NOMO-1 treated with DMSO at 0.1 percent for 48 hours (cell line): ENCODE measurements around the gene SLC22A2.

Source experiments
- DNase-seq: peaks from one replicate; lab custom pipeline; 2025; ENCODE audit not compliant: unreplicated experiment; lab: John Stamatoyannopoulos, UW

Gene SLC22A2

DNA sequence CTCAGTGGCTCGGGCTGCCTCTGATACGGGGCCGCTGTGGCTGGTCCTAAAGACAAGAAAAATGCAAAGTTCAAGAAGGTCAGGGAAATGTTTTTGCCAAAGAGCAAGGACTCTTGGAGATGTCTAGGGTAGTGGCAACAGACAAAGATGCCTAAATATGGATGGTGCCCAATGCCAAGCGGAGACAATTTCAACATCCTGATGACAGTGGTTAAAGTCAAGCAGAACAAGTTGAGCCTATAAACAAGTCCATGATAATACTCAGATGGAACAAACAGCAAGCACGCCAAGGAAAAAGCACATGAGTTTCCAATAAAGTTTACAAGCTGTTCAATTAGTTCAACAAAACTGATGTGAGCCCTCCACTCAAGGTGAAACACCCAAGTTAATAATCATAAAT, 85.9 kb downstream of the SLC22A2 start:
- DNase-seq: no peak

DNA sequence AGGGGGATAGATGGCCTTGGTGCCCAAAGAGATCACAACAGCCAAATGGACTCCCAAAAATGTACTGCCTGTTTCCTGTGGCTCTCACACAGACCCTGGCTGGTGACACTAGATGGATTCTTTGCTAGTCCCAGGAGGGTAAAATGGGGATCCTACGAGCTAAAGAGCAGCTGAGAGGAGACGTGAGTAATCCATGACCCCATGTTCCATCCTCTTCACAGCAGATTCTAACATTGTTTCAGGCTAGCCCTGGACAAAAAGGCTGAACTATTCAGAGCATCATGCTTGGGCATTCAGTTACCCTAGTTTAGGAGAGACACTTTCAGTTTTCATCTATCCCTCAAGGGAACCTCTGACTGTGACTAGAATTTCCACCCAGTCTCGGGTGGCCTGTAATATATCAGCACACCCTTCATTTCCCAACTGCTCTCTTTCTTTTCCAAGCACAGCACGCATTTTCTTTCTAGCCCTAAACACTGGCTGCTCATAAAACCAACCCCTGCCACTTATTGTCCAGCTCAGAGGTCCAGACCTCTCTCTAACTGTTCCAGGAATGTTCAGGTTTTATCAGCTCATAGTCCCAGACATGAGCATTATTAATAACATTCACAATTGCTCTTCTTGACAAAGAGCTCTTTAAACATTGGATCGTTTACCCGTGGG, 88.5 kb downstream of the SLC22A2 start:
- no peak for DNase-seq

DNA sequence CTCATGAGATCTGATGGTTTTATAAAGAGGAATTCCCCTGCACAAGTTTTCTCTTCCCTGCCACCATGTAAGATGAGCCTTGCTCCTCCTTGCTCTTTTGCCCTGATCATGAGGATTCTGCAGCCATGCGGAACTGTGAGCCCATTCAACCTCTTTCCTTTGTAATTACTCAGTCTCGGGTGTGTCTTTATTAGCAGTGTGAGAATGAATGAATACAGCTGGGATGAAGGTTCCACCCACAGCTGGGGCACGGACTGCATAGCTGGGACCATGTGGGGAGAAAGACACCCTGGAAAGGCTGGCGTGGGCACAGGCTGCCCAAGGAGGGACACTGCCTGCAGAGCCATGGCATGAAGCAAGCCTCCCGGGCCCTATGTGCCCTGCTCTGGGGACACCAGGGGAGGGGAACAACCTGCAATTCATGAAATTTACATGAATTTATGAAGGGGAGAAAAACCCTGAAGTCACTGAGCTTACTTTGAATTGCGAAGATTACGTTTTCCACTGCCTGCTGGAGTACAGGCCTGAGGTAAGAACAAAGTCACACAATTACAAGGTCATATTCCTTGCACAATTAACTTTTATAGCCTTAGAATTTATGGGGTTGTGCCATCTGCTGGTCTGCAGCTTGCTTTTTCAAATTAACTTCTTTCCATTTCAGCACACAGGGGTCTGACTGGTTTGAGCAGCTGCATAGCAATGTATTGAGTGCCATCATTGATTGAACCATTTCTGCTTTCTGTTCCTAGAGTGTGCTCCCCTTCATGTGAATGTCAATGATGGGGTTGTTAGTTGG, 90.8 kb downstream of the SLC22A2 start:
- DNase-seq: no peak
